Frontal cortex (tissue), 4 donors: ENCODE measurements around the gene HSP90B1. TPM values are rescaled to one million over a fixed set of nuclear protein-coding genes. Genes with fewer than 3 reads are reported as not detected.

Experiments
- DNase-seq, 2 donors: peaks; one replicate each; pipeline ENCODE4 v3.0.0; 2012; ENCODE audit warnings: low spot score in 2 of 2
- FAIRE-seq: peaks from 2 replicates; lab custom pipeline; 2012; peaks lifted over from hg19 to GRCh38; lab: Jason Lieb, UNC
- total RNA-seq: library from RNA; depleted of rRNA; stranded (reverse); fragments of >200 nt; gene quantifications from one replicate; pipeline ENCODE4 v1.2.3, GENCODE V29; 2014
- donor health status: control.
- donor health status: control.
- donor health status: control.

Gene HSP90B1
- total RNA-seq, 1 donor from 2014 or later: 194 TPM

GRCh38 chr12:103928682-103929045 lies 1.5 kb upstream of the HSP90B1 start:
- no peak for FAIRE-seq

DNA sequence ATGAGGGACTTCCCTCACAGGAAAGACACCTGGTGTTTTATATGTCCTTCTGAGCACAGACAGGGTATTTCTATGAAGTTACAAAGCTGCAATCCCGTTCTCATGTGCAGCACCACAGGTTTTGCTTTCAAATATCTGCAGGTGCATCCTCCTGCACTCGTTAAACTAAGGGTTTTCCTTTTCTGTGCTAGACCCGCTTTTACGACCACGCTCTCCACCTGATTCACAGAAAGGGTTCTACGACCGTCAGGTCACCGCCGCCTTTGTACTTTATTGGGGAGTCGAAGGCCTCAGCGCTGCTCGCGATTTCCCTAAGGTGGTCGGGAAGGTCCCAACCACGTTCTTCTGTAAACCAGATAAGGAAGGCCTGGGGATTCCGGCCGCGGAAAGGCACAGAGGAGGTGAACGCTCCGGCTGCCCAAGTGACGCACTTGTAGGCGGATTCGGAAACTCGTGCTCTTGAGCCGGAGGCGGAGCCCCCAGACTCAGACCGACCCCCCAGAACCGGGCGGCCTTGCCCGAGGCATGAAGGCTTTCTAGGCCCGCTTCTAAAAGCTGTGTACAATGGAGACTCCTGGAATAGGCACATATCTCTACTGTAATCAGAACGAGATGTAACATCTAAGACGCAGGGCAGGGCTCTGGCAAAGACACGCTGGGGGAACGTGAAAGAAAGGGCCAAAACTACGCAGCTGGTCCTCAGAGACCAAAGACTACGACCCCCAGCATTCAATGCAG lies 995 bp upstream of the HSP90B1 start:
- FAIRE-seq (no peak), DNase-seq (peak; percentile 70 to 79)

More at GRCh38 chr12:103928682-103929045, 1.5 kb upstream of the HSP90B1 start:
- DNase-seq: no peak

GRCh38 chr12:103929784-103930033 lies 501 bp upstream of the HSP90B1 start:
- FAIRE-seq (no peak), DNase-seq (no peak)

DNA sequence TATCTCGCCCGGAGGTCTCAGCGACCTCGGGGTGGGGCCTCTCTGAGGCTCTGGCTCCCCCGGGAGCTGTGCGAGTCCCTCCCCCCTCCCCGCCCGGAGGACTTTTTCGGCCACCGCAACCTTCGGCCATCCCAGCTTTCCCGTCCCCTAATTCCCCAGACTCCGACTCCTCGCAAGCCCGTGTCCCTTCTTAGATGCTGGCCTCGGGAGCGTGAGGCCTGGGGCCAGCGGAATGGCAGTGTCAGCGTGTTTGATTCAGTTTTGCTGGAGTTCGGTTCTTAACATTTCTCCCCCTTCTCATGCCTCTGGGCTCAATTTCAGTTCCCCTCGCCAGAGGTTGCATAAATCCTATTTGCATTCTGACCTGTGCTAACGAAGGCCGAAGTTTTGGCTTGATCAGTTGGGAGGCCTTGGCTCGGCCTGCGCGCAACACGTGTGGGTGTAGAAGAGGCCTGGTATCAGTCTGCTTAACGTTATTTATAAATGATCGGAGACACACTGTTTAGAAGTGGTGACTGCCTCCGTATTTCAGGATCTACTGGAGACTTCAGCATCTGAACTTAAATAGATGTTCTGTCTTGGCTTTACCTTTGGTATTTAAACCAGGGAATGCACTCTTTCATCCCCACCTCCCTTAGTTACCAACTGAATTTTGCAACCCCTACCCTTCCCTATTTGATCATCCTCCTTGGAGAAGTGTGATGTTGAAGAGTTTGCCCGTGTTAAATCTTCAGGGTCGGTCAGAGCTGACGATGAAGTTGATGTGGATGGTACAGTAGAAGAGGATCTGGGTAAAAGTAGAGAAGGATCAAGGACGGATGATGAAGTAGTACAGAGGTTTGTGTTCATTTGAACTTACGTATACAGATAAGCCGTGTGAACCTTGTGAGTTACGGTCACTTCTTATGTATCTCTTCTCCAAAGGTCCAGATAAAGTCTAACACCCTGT lies 851 bp downstream of the HSP90B1 start:
- no peak for FAIRE-seq
- DNase-seq: no peak

GRCh38 chr12:103933237-103933636 lies 3.0 kb downstream of the HSP90B1 start:
- DNase-seq: no peak
- FAIRE-seq: no peak

DNA sequence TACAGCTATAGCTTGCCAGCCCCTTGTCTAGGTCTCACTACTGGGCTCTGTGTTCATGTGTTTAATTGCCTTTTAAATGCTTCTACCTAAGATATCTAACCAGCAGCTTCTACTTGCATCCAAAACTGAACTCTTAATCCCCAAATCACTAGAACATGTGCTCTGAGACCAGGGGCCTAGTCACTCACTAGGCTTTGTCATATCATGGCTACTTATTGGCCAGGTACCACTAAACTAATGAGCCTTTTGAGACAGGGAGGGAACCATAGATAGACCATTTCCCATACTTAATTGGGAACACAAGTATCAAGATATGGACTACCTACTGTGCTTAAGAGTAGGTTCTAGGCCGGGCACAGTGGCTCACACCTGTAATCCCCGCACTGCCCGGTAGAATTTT lies 6.5 kb downstream of the HSP90B1 start:
- FAIRE-seq: no peak
- DNase-seq: no peak

- FAIRE-seq (no peak), DNase-seq (no peak)
These were observed 14.8 kb downstream of the HSP90B1 start for GRCh38 chr12:103944964-103945363.

GRCh38 chr12:103947871-103948555 lies 17.8 kb downstream of the HSP90B1 start:
- DNase-seq (no peak), FAIRE-seq (no peak)

DNA sequence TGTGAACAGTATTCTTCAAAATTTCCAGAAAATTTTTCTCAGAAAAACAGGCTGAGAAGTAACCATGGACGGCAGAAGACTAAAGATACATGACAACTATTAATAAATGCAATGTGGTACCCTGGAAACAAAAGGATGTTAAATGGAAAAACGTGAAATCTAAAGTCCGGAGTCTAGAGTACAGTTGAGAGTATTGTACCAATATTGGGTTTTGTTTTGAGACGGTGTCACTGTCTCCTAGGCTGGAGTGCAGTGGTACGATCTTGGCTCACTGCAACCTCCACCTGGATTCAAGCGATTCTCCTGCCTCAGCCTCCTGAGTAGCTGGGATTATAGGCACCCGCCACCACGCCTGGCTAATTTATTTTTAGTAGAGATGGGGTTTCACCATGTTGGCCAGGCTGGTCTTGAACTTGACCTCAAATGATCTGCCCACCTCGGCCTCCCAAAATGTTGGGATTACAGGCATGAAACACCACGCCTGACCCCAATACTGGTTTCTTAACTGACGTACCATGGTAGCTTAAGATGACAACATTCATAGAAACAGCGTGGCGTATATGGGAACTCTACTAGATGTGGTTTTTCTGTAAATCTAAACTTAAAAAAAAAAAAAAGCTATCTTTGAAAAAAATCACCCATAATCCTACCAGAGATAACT lies 18.7 kb downstream of the HSP90B1 start:
- DNase-seq (no peak), FAIRE-seq (no peak)

DNA sequence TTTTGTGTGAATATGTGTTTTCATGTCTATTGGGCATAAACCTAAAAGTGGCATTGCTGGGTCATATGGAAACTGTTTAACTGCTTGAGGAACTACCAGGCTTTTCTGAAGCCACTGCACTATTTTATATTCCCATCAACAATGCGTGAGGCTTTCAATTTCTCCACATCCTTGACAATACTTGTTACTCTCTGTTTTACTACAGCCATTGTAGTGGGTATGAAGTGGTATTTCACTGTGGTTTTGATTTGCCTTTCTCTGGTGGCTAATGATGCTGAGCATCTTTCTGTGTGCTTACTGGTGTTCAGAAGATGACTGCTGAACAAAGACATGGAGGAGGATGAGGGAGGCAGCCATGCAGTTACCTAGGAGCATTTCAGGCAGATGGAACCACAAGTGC lies 22.3 kb downstream of the HSP90B1 start:
- no peak for FAIRE-seq
- DNase-seq: no peak

DNA sequence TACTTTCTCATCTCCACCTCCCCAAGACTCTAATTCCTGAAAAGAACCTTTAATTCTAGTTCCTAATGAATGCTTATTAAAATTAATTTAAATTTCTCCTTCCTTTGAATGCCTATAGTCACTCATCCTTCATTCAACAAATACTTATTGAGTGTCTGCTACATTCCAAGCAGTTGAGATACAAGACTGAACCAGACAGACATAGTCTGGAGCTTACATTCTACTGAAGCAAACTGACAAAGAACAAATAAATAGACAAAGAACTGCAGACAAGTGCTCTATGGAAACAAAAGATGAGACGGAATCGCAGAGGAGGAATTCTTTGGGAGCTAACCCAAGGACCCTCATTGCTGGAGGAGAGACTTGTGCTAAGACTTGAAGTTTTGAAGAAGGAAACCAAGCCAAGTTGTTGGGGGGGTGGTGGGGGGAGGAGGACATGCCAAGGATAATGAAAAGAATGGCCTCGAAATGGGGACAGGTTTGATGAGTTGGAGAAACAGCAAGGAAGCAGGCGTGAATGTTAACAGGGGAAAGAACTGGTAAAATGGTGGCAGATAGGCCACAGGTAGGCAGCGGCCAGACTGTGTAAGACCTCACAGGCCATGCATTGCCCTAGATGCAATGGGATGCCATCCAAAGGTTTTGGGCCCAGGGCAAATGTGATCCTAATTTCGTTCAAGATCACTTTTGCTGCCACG lies 25.8 kb downstream of the HSP90B1 start:
- DNase-seq: no peak
- FAIRE-seq: no peak

- DNase-seq (peak in 1 of 2 donors; percentile 29), FAIRE-seq (no peak)
These were observed 26.4 kb downstream of the HSP90B1 start for GRCh38 chr12:103956509-103957027.

DNA sequence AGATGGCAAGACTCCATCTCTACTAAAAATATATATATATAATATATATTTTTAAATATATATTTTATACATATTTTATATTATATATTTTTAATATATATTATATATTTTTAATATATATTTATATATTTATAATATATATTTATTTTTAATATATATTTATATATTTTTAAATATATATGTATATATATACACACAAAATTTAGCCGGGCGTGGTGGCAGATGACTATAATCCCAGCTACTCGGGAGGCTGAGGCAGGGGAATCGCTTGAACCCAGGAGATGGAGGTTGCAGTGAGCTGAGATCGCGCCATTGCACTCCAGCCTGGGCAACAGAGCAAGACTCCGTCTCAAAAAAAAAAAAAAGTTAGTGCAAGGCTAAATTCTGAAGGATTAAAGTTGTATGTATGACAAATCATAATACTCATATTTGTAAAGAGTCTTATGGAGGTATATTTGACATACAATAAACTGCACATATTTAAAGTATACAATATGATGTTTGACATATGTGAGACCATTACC lies 27.7 kb downstream of the HSP90B1 start:
- DNase-seq: no peak
- no peak for FAIRE-seq

DNA sequence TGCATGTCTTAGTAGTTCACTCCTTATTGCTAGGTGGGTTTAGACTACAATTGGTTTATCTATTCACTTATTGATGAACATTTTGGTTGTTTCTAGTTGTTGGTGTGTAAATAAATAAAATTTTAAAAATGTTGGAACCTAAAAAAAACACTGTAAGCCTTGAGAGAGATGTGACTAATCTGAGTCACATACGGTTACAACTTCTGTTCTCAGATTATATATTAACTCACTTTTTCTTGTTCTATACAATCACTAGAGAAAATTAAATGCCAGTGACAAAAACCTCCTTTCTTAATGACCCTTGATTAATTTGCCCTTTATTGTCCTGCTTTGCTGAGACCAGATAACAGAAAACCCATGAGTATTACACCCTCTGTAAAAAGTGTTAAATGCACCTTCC lies 28.4 kb downstream of the HSP90B1 start:
- DNase-seq (no peak), FAIRE-seq (no peak)

GRCh38 chr12:103960616-103961227 lies 30.5 kb downstream of the HSP90B1 start:
- DNase-seq (no peak), FAIRE-seq (no peak)

DNA sequence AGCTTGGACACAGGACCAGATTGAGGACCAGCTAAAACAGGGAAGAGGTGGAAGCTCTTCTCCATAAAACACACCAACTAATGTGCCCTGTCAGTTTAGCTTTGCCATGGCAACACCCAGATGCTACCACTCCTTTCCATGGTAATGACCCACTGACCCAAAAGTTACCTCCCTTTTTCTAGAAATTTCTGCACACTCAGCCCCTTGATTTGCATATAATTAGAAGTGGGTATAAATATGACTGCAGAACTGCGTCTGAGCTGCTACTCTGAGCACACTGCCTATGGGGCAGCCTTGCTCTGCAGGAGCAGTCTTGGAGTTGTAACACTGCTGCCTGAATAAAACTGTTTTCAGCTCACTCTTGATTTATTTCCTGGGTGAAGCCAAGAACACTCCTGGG lies 32.3 kb downstream of the HSP90B1 start:
- no peak for FAIRE-seq
- DNase-seq: no peak

DNA sequence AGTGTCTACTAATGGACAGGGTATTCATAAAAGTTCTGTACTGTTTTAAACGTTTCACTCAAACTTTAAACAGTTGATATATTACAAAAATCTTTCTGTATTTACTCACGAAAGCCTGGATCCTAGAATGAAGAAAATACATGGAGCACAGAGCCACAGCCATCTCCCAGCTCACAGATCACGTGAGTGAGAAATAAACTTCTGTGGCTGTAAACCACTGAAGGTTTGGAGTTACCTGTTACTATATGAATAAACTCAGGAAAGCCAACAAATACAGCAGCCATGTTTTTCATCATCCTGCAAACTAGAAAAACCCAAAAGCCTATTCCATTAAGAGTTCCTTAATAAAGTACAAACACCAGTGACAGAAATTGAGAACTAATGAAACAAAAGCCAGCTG lies 34.6 kb downstream of the HSP90B1 start:
- DNase-seq (no peak), FAIRE-seq (no peak)

GRCh38 chr12:103965255-103965589 lies 35.0 kb downstream of the HSP90B1 start:
- DNase-seq (no peak), FAIRE-seq (no peak)
